NCI-H460 (cell line): ENCODE results near the gene CFB. TPM values are rescaled to one million over a fixed set of nuclear protein-coding genes. Genes with fewer than 3 reads are reported as not detected.

Source experiments
- small RNA-seq, 2 experiments: library from RNA; depleted of rRNA; stranded (forward); fragments of <200 nt; gene quantifications; one replicate each; pipeline ENCODE3, GENCODE V24; 2014
- total RNA-seq: library from RNA; depleted of rRNA; stranded (reverse); fragments of >200 nt; shearing (Covaris generic); gene quantifications from 2 replicates; pipeline ENCODE4 v1.2.3, GENCODE V29; 2014; rRNA removed

CFB gene
- total RNA-seq, 1 experiment from 2014 or later = not detected

Small RNA genes within 50 kb of the gene (small RNA-seq; reads per million reads assigned to genes)
- 0 reads per million in 2 experiments for gene AL645922.1

Other genes with a start within 250 kb of the CFB start
- gene ABHD16A, start 242.8 kb upstream of the CFB start, total RNA-seq = 40.5 and 55.7 TPM in 2 replicates
- gene LY6G6F, start 239.2 kb upstream of the CFB start, total RNA-seq = not detected in 2 replicates
- not detected in 2 replicates for gene LY6G6D, start 230.7 kb upstream of the CFB start, total RNA-seq
- not detected in 2 replicates for gene LY6G6C, start 224.3 kb upstream of the CFB start, total RNA-seq
- not detected in 2 replicates for gene MPIG6B, start 222.7 kb upstream of the CFB start, total RNA-seq
- gene DDAH2, start 216.8 kb upstream of the CFB start, total RNA-seq = 16.4 and 19.1 TPM in 2 replicates
- 376 and 448 TPM in 2 replicates for gene CLIC1, start 209.6 kb upstream of the CFB start, total RNA-seq
- gene MSH5, start 206.1 kb upstream of the CFB start, total RNA-seq = 18.6 and 19.8 TPM in 2 replicates
- 2.8 and 4.7 TPM in 2 replicates for gene SAPCD1, start 183.4 kb upstream of the CFB start, total RNA-seq
- gene VWA7, start 168.8 kb upstream of the CFB start, total RNA-seq = 0.47 and 0.81 TPM in 2 replicates
- gene VARS1, start 150.3 kb upstream of the CFB start, total RNA-seq = 42.1 and 46.7 TPM in 2 replicates
- gene LSM2, start 139.1 kb upstream of the CFB start, total RNA-seq = 62.6 and 64.3 TPM in 2 replicates
- 0.82 and 1.0 TPM in 2 replicates for gene HSPA1L, start 130.8 kb upstream of the CFB start, total RNA-seq
- 43.3 and 46.7 TPM in 2 replicates for gene HSPA1A, start 130.6 kb upstream of the CFB start, total RNA-seq
- gene HSPA1B, start 118.4 kb upstream of the CFB start, total RNA-seq = 58.3 and 60.4 TPM in 2 replicates
- 24.6 and 25.2 TPM in 2 replicates for gene NEU1, start 83.3 kb upstream of the CFB start, total RNA-seq
- 0.07 TPM in 1 of 2 replicates, not detected in the other for gene SLC44A4, start 67.1 kb upstream of the CFB start, total RNA-seq
- 19.3 and 19.9 TPM in 2 replicates for gene EHMT2, start 48.4 kb upstream of the CFB start, total RNA-seq
- 1.8 and 2.8 TPM in 2 replicates for gene ZBTB12, start 44.0 kb upstream of the CFB start, total RNA-seq
- 0.20 and 0.69 TPM in 2 replicates for gene C2, start 18.4 kb upstream of the CFB start, total RNA-seq
- gene NELFE, start 12.9 kb downstream of the CFB start, total RNA-seq = 105 and 108 TPM in 2 replicates
- 22.1 and 24.1 TPM in 2 replicates for gene SKIC2, start 13.1 kb downstream of the CFB start, total RNA-seq
- 19.4 and 21.1 TPM in 2 replicates for gene DXO, start 26.0 kb downstream of the CFB start, total RNA-seq
- gene C4A, start 36.0 kb downstream of the CFB start, total RNA-seq = 0.42 and 0.81 TPM in 2 replicates
- 0.69 and 0.87 TPM in 2 replicates for gene C4B, start 68.7 kb downstream of the CFB start, total RNA-seq
- not detected in 2 replicates for gene CYP21A2, start 92.3 kb downstream of the CFB start, total RNA-seq
- 22.2 and 24.6 TPM in 2 replicates for gene TNXB, start 163.2 kb downstream of the CFB start, total RNA-seq
- gene ATF6B, start 182.2 kb downstream of the CFB start, total RNA-seq = 20.7 and 26.2 TPM in 2 replicates
- 4.9 and 5.7 TPM in 2 replicates for gene FKBPL, start 184.2 kb downstream of the CFB start, total RNA-seq
- 0.20 and 0.37 TPM in 2 replicates for gene PRRT1, start 205.8 kb downstream of the CFB start, total RNA-seq
- gene PPT2, start 208.0 kb downstream of the CFB start, total RNA-seq = 25.2 and 29.5 TPM in 2 replicates
- gene EGFL8, start 218.5 kb downstream of the CFB start, total RNA-seq = 3.7 and 6.0 TPM in 2 replicates
- gene AGPAT1, start 230.0 kb downstream of the CFB start, total RNA-seq = 47.7 and 49.0 TPM in 2 replicates
- 30.1 and 31.6 TPM in 2 replicates for gene RNF5, start 232.3 kb downstream of the CFB start, total RNA-seq
- 1.2 and 1.3 TPM in 2 replicates for gene AGER, start 238.2 kb downstream of the CFB start, total RNA-seq
- gene PBX2, start 244.1 kb downstream of the CFB start, total RNA-seq = 9.7 and 10.7 TPM in 2 replicates
- 0.92 and 1.4 TPM in 2 replicates for gene GPSM3, start 246.5 kb downstream of the CFB start, total RNA-seq